OCI-LY7 (cell line): Measurements from ENCODE around the gene NDRG2. TPM values are rescaled to one million over a fixed set of nuclear protein-coding genes. Genes with fewer than 3 reads are reported as not detected.

Experiments used
- BruUV-seq: library from RNA; stranded (reverse); fragments of 400-500 nt; replicated peaks from 2 replicates; lab custom pipeline; 2021; lab: Mats Ljungman, UMichigan
- CTCF ChIA-PET: fragments of 300-600 bp; sonication (Branson Sonifier 250); formaldehyde crosslinking; loops from one replicate; lab custom pipeline; 2022; ENCODE audit warnings: antibody characterized with exemption; ENCODE audit not compliant: unreplicated experiment; lab: Charles Lee
- POLR2A ChIA-PET: fragments of 300-600 bp; sonication (Branson Sonifier 250); formaldehyde crosslinking; loops from one replicate; lab custom pipeline; 2022; ENCODE audit warnings: antibody characterized with exemption; lab: Charles Lee
- DNase-seq: peaks from one replicate; pipeline ENCODE4 v3.0.0-alpha.2; 2015; ENCODE audit warnings: low spot score
- H2AFZ ChIP-seq: fragments of 200-600 bp; sonication (generic), shearing (Covaris generic); 2 replicates; pipeline ENCODE4 v1.6.1; 2014; ENCODE audit warnings: mild to moderate bottlenecking, antibody characterized with exemption, low read length, moderate library complexity
- H3K27ac ChIP-seq: fragments of 200-600 bp; sonication (generic); 2 replicates; pipeline ENCODE4 v1.5.1; 2014; ENCODE audit warnings: mixed run types, low read depth, mild to moderate bottlenecking, moderate library complexity, low read length, inconsistent platforms; ENCODE audit not compliant: poor library complexity, severe bottlenecking
- H3K36me3 ChIP-seq: fragments of 200-600 bp; sonication (generic); 2 replicates; pipeline ENCODE4 v1.6.1; 2014; ENCODE audit warnings: mild to moderate bottlenecking, antibody characterized with exemption, low read length, moderate library complexity, mixed read lengths; ENCODE audit not compliant: insufficient read depth
- H3K4me1 ChIP-seq: fragments of 200-600 bp; sonication (generic); 2 replicates; pipeline ENCODE4 v1.5.1; 2014; ENCODE audit warnings: mild to moderate bottlenecking, low read length; ENCODE audit not compliant: insufficient read depth, poor library complexity, severe bottlenecking
- H3K4me2 ChIP-seq: fragments of 200-600 bp; sonication (generic); 2 replicates; pipeline ENCODE4 v1.6.1; 2014; ENCODE audit warnings: mild to moderate bottlenecking, low read length
- H3K4me3 ChIP-seq: fragments of 200-600 bp; sonication (generic); 2 replicates; pipeline ENCODE4 v1.5.1; 2014; ENCODE audit warnings: mild to moderate bottlenecking, low read depth, low read length; ENCODE audit not compliant: poor library complexity, severe bottlenecking
- H3K79me2 ChIP-seq: fragments of 200-600 bp; sonication (generic); 2 replicates; pipeline ENCODE4 v1.6.1; 2016; ENCODE audit warnings: low read depth, mild to moderate bottlenecking, low read length, moderate library complexity, mixed read lengths; ENCODE audit not compliant: insufficient read depth
- H3K9me2 ChIP-seq: fragments of 200-600 bp; sonication (generic); 2 replicates; pipeline ENCODE4 v1.6.1; 2016; ENCODE audit warnings: mild to moderate bottlenecking, low read length, mixed read lengths; ENCODE audit not compliant: insufficient read depth
- H3K9me3 ChIP-seq: fragments of 200-600 bp; sonication (generic); 2 replicates; pipeline ENCODE4 v1.6.1; 2014; ENCODE audit warnings: mild to moderate bottlenecking, mixed run types, low read length, mixed read lengths
- H4K20me1 ChIP-seq: fragments of 200-600 bp; sonication (generic); 2 replicates; pipeline ENCODE4 v1.6.1; 2014; ENCODE audit warnings: mild to moderate bottlenecking, antibody characterized with exemption, low read length, moderate library complexity, mixed read lengths; ENCODE audit not compliant: insufficient read depth
- EZH2phosphoT487 ChIP-seq: fragments of 200-600 bp; sonication (generic); IDR thresholded peaks from 2 replicates; pipeline ENCODE4 v1.6.1; 2018; ENCODE audit warnings: low read depth, borderline replicate concordance, mild to moderate bottlenecking, mixed run types, antibody characterized with exemption, low read length, moderate library complexity, mixed read lengths
- intact Hi-C: fragments of 100-400 bp; cut with micrococcal nuclease; formaldehyde crosslinking; loops from one replicate; pipeline ENCODE4 v1.10.0; 2022; ENCODE audit not compliant: unreplicated experiment
- total RNA-seq, 2 experiments: library from RNA; depleted of rRNA in 1 of 2; stranded (reverse); fragments of >200 nt in 1 of 2; shearing (Covaris generic) in 1 of 2; gene quantifications; 2 replicates each; pipeline ENCODE4 v1.2.3, GENCODE V29; 2014 to 2022
- TF ChIP-seq, protein P1 (sequence below): fragments of 200-600 bp; sonication (generic); conservative IDR thresholded peaks from 2 replicates; pipeline ENCODE4 v1.5.1; 2014; ENCODE audit warnings: mild to moderate bottlenecking, antibody characterized with exemption, low read length, moderate library complexity, mixed read lengths

The NDRG2 gene
- total RNA-seq, 2 experiments from 2014 or later, result not detected

DNA sequence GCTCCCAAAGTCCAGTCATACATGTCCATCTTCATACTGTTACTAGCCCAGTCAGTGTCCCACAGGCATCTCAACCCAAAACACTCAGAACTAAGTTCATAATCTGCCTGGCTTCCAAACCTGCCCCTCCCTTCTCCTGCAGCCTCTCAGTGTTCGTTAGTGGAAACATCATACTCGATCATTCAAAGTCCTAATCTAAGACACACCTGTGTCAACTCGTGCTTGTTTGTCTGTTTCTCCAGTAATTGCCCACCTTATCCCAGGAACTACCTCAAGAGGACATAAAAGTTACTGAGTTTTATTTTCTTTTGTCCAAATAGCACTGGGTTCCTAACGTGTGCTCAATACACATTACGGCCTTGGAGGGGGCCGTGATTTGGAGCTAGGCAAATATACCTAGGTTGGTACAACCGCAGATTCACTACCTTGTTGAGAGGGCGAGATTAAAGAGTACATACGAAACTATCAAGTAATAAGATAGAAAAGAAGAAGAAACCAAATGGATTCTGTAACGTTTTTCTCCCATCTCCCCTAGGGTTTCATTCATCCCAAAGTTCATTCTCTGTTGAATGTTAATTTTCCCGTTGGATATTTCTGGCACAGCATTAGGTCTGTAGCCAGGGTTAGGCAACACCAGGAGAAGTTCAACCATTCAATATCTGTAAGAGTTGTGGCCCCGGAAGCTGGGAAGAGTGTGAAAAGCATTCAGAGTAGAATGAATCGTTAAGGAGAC is 35.9 kb upstream of the NDRG2 start:
- no TSS peak for BruUV-seq
- H2AFZ ChIP-seq, result no peak overlapping the region
- intact Hi-C loops, result no loop called here
- H3K4me2 ChIP-seq, result no peak overlapping the region
- TF ChIP-seq, protein P1, sequence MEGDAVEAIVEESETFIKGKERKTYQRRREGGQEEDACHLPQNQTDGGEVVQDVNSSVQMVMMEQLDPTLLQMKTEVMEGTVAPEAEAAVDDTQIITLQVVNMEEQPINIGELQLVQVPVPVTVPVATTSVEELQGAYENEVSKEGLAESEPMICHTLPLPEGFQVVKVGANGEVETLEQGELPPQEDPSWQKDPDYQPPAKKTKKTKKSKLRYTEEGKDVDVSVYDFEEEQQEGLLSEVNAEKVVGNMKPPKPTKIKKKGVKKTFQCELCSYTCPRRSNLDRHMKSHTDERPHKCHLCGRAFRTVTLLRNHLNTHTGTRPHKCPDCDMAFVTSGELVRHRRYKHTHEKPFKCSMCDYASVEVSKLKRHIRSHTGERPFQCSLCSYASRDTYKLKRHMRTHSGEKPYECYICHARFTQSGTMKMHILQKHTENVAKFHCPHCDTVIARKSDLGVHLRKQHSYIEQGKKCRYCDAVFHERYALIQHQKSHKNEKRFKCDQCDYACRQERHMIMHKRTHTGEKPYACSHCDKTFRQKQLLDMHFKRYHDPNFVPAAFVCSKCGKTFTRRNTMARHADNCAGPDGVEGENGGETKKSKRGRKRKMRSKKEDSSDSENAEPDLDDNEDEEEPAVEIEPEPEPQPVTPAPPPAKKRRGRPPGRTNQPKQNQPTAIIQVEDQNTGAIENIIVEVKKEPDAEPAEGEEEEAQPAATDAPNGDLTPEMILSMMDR, result no peak
- no peak for TF ChIP-seq EZH2phosphoT487
- H3K4me3 ChIP-seq, result no peak overlapping the region
- CTCF ChIA-PET, result no interaction called here
- no peaks in the 10 kb centered on the region for H4K20me1 ChIP-seq
- H3K27ac ChIP-seq, result no peak overlapping the region
- H3K9me2 ChIP-seq, result no peaks in the 10 kb centered on the region
- no peaks in the 10 kb centered on the region for H3K36me3 ChIP-seq
- no peaks in the 10 kb centered on the region for H3K9me3 ChIP-seq
- no peaks in the 10 kb centered on the region for H3K79me2 ChIP-seq
- no peak for DNase-seq
- POLR2A ChIA-PET, result no interaction called here
- H3K4me1 ChIP-seq, result peaks cover 5% of the 10 kb centered on the region

GRCh38 chr14:21059842-21060613 is 35.2 kb upstream of the NDRG2 start:
- no TSS peak for BruUV-seq
- H3K4me1 ChIP-seq, result peaks cover 5% of the 10 kb centered on the region
- H3K27ac ChIP-seq, result no peak overlapping the region
- no peak overlapping the region for H3K4me2 ChIP-seq
- intact Hi-C loops, result no loop called here
- no peaks in the 10 kb centered on the region for H3K79me2 ChIP-seq
- H3K9me3 ChIP-seq, result no peaks in the 10 kb centered on the region
- H2AFZ ChIP-seq, result no peak overlapping the region
- DNase-seq, result no peak
- no peaks in the 10 kb centered on the region for H3K36me3 ChIP-seq
- ChIA-PET POLR2A (no interaction called here), CTCF (no interaction called here)
- no peaks in the 10 kb centered on the region for H3K9me2 ChIP-seq
- no peaks in the 10 kb centered on the region for H4K20me1 ChIP-seq
- H3K4me3 ChIP-seq, result no peak overlapping the region
- TF ChIP-seq EZH2phosphoT487, result no peak
- TF ChIP-seq, protein P1, result no peak

DNA sequence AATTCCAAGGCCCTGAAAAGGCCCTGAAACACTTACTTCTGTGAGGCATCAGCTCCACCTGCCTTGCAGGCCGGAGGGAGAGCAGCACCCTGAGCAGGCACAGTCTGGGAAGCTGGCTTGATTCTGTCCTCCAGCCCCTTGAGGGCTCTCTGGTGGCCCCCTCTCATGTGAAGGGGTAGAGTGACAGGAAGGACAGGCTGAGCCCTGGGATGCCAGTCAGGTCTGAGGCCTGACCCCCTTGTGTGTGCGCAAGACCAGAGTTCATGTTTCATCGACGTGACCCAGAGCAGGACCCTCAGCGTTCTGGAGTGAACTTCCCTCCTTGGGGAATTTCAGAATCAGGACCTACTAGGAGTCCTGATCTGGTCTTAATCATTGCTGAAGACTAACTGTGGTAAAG is 34.0 kb upstream of the NDRG2 start:
- ChIA-PET CTCF (no interaction called here), POLR2A (no interaction called here)
- Histone ChIP-seq H3K4me2 (no peak overlapping the region), H3K9me2 (no peaks in the 10 kb centered on the region), H3K79me2 (no peaks in the 10 kb centered on the region), H3K27ac (no peak overlapping the region), H4K20me1 (no peaks in the 10 kb centered on the region), H2AFZ (no peak overlapping the region), H3K4me3 (no peak overlapping the region), H3K9me3 (no peaks in the 10 kb centered on the region), H3K4me1 (peaks cover 5% of the 10 kb centered on the region), H3K36me3 (no peaks in the 10 kb centered on the region)
- BruUV-seq, result no TSS peak
- intact Hi-C loops, result no loop called here
- TF ChIP-seq, protein P1, result no peak
- no peak for TF ChIP-seq EZH2phosphoT487
- no peak for DNase-seq
